ENCODE data around the gene KCNIP1.

KCNIP1 gene

DNA sequence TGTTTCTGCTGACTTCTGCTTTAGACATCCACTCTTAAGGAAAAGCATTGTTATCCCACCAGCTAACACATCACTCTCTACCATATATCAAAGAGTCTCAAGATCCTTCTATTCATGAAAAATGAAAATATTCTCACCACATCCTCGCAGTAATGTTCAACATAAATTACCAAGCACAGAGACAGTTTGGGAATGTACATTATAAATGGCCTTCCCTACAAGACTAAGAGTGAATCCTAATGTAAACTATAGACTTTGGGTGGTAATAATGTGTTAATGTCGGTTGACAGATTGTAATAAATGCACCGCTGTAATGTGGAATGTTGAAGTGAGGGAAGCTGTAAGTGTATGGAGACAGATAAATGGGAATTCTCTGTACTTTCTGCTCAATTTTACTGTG, 27.1 kb upstream of the KCNIP1 start (continued):
- TF ChIP-seq, protein P1, sequence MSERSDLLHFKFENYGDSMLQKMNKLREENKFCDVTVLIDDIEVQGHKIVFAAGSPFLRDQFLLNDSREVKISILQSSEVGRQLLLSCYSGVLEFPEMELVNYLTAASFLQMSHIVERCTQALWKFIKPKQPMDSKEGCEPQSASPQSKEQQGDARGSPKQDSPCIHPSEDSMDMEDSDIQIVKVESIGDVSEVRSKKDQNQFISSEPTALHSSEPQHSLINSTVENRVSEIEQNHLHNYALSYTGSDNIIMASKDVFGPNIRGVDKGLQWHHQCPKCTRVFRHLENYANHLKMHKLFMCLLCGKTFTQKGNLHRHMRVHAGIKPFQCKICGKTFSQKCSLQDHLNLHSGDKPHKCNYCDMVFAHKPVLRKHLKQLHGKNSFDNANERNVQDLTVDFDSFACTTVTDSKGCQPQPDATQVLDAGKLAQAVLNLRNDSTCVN (tag by site-specific recombination; optimal IDR thresholded peaks at IDR 0.05): no peak
- TF ChIP-seq SETDB1 (IDR thresholded peaks at IDR 0.05; ENCODE audit: insufficient read length, low read length) (no peak), ZNF785 (tag by site-specific recombination; IDR thresholded peaks at IDR 0.05) (no peak), ZBTB8A (tag by site-specific recombination; IDR thresholded peaks at IDR 0.05) (no peak), ZNF677 (tag by site-specific recombination; IDR thresholded peaks at IDR 0.05) (no peak)
- TF ChIP-seq, protein P2, sequence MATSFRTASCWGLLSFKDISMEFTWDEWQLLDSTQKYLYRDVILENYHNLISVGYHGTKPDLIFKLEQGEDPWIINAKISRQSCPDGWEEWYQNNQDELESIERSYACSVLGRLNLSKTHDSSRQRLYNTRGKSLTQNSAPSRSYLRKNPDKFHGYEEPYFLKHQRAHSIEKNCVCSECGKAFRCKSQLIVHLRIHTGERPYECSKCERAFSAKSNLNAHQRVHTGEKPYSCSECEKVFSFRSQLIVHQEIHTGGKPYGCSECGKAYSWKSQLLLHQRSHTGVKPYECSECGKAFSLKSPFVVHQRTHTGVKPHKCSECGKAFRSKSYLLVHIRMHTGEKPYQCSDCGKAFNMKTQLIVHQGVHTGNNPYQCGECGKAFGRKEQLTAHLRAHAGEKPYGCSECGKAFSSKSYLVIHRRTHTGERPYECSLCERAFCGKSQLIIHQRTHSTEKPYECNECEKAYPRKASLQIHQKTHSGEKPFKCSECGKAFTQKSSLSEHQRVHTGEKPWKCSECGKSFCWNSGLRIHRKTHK (tag by site-specific recombination; IDR thresholded peaks at IDR 0.05): no peak

DNA sequence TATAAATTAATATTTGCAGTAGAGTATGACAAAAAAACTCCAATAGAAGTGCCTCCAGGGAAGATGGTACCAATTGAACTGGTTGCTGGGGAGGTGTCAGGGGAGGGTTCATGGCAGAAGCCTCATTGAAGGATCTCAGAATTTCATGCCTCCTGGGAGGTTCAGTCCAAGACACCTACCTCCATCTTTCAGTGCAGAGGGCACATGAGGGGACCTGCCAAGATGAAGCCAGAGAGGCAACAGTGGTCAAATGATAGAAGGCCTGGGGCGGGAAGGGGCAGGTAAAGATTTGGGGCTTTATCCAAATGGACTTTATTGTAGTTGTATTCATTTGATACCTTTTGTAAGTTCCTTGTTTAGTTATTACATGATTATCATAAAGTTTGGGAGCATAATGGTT, 25.9 kb upstream of the KCNIP1 start:
- ChIA-PET CTCF (no interaction called here), POLR2A (no interaction called here)
- TF ChIP-seq MZF1 (tag by site-specific recombination; IDR thresholded peaks at IDR 0.05; ENCODE audit: borderline replicate concordance) (no peak), ZNF37A (tag by site-specific recombination; IDR thresholded peaks at IDR 0.05) (no peak), ZNF473 (tag by site-specific recombination; IDR thresholded peaks at IDR 0.05) (no peak), ZNF404 (tag by site-specific recombination; IDR thresholded peaks at IDR 0.05) (no peak), ZNF670 (tag by site-specific recombination; IDR thresholded peaks at IDR 0.05; ENCODE audit: low read depth) (no peak), ZNF223 (tag by site-specific recombination; IDR thresholded peaks at IDR 0.05) (no peak), ZBTB1 (tag by site-specific recombination; IDR thresholded peaks at IDR 0.05) (no peak), ZNF658 (tag by site-specific recombination; IDR thresholded peaks at IDR 0.05) (no peak), ZNF76 (tag by site-specific recombination; IDR thresholded peaks at IDR 0.05; ENCODE audit: borderline replicate concordance, low read depth) (no peak), ZNF140 (tag by site-specific recombination; IDR thresholded peaks at IDR 0.05) (no peak), ZBTB21 (tag by site-specific recombination; IDR thresholded peaks at IDR 0.05) (no peak), ZNF214 (tag by site-specific recombination; IDR thresholded peaks at IDR 0.05; ENCODE audit: borderline replicate concordance) (no peak), ZNF292 (tag by site-specific recombination; IDR thresholded peaks at IDR 0.05; ENCODE audit: borderline replicate concordance, low read depth) (no peak), KLF10 (tag by site-specific recombination; IDR thresholded peaks at IDR 0.05) (no peak), ZSCAN16 (tag by site-specific recombination; IDR thresholded peaks at IDR 0.05) (no peak)
- TF ChIP-seq, protein P3, sequence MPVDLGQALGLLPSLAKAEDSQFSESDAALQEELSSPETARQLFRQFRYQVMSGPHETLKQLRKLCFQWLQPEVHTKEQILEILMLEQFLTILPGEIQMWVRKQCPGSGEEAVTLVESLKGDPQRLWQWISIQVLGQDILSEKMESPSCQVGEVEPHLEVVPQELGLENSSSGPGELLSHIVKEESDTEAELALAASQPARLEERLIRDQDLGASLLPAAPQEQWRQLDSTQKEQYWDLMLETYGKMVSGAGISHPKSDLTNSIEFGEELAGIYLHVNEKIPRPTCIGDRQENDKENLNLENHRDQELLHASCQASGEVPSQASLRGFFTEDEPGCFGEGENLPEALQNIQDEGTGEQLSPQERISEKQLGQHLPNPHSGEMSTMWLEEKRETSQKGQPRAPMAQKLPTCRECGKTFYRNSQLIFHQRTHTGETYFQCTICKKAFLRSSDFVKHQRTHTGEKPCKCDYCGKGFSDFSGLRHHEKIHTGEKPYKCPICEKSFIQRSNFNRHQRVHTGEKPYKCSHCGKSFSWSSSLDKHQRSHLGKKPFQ (tag by site-specific recombination; IDR thresholded peaks at IDR 0.05): no peak
- no peak overlapping the region for H3K4me3 ChIP-seq (ENCODE audit: low read depth, low read length)
- no peaks in the 10 kb centered on the region for H3K36me3 ChIP-seq (ENCODE audit: control insufficient read depth in 2 of 2, insufficient read depth in 1 of 2, low read length in 2 of 2)
- no peaks in the 10 kb centered on the region for H3K9me3 ChIP-seq (ENCODE audit: control insufficient read depth, insufficient read depth, low read depth, low read length)
- H3K27ac ChIP-seq (ENCODE audit: extremely low read depth, low read depth, low read length): no peak overlapping the region
- no peaks in the 10 kb centered on the region for H3K4me1 ChIP-seq (ENCODE audit: control insufficient read depth, insufficient read depth, low read length)

DNA sequence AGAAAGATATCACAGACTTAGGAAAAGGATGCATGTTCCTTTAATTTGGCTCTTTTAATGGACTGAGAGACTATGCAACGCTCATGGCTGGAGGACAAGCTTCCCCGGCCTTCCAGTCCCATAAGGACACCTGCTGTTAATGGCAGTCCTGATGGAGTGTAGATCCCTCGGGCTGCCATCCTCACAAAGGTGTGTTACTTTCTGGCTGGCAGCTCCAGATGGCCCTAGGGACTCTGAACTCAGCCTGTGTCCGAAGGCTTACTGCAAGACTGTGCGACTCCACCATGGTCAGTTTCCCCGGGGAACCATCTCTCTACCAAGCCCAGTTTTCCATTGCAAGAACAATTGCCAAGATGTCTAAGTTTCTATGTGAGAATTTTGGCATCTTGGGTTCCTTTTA, 25.5 kb upstream of the KCNIP1 start:
- POLR2A ChIA-PET: no interaction called here
- H3K27ac ChIP-seq (ENCODE audit: extremely low read depth, low read depth, low read length): no peak overlapping the region

More for the DNA sequence above, 25.5 kb upstream of the KCNIP1 start:
- H3K36me3 ChIP-seq (ENCODE audit: control insufficient read depth in 2 of 2, insufficient read depth in 1 of 2, low read length in 2 of 2): no peaks in the 10 kb centered on the region
- H3K4me1 ChIP-seq (ENCODE audit: control insufficient read depth, insufficient read depth, low read length): no peaks in the 10 kb centered on the region
- H3K9me3 ChIP-seq (ENCODE audit: control insufficient read depth, insufficient read depth, low read depth, low read length): no peaks in the 10 kb centered on the region
- H3K4me3 ChIP-seq (ENCODE audit: low read depth, low read length): no peak overlapping the region
- TF ChIP-seq, protein P4, sequence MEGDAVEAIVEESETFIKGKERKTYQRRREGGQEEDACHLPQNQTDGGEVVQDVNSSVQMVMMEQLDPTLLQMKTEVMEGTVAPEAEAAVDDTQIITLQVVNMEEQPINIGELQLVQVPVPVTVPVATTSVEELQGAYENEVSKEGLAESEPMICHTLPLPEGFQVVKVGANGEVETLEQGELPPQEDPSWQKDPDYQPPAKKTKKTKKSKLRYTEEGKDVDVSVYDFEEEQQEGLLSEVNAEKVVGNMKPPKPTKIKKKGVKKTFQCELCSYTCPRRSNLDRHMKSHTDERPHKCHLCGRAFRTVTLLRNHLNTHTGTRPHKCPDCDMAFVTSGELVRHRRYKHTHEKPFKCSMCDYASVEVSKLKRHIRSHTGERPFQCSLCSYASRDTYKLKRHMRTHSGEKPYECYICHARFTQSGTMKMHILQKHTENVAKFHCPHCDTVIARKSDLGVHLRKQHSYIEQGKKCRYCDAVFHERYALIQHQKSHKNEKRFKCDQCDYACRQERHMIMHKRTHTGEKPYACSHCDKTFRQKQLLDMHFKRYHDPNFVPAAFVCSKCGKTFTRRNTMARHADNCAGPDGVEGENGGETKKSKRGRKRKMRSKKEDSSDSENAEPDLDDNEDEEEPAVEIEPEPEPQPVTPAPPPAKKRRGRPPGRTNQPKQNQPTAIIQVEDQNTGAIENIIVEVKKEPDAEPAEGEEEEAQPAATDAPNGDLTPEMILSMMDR (tag by site-specific recombination; IDR thresholded peaks at IDR 0.05): no peak
- TF ChIP-seq ZNF174 (tag by site-specific recombination; IDR thresholded peaks at IDR 0.05): no peak
- no peak for TF ChIP-seq KLF16 (tag by site-specific recombination; IDR thresholded peaks at IDR 0.05)
- TF ChIP-seq ZNF623 (tag by site-specific recombination; IDR thresholded peaks at IDR 0.05): no peak
- no peak for TF ChIP-seq ZNF707 (tag by site-specific recombination; IDR thresholded peaks at IDR 0.05)
- TF ChIP-seq ZNF221 (tag by site-specific recombination; IDR thresholded peaks at IDR 0.05; ENCODE audit: borderline replicate concordance): no peak
- no peak for TF ChIP-seq ZNF510 (tag by site-specific recombination; IDR thresholded peaks at IDR 0.05; ENCODE audit: insufficient replicate concordance)
- TF ChIP-seq ZNF654 (tag by site-specific recombination; IDR thresholded peaks at IDR 0.05; ENCODE audit: low read depth): no peak
- TF ChIP-seq ZNF837 (tag by site-specific recombination; IDR thresholded peaks at IDR 0.05): no peak
- CTCF ChIA-PET: interaction anchor here (1.0 kb wide), 1 partner anchor 137 kb away, joined by 3 read pairs; no protein-coding TSS in a partner anchor

All from HEK293 (cell line).